ENCODE data around the gene DYRK1A.

The DYRK1A gene

GRCh38 chr21:37385179-37385765, 18.7 kb downstream of the DYRK1A start:
- no peak for DNase-seq

GRCh38 chr21:37386151-37386550, 19.6 kb downstream of the DYRK1A start:
- no peak for DNase-seq

GRCh38 chr21:37389456-37389855, 22.9 kb downstream of the DYRK1A start:
- DNase-seq: no peak

GRCh38 chr21:37391666-37392065, 25.1 kb downstream of the DYRK1A start:
- DNase-seq: no peak

GRCh38 chr21:37392441-37392840, 25.9 kb downstream of the DYRK1A start:
- DNase-seq: no peak

GRCh38 chr21:37393030-37393429, 26.5 kb downstream of the DYRK1A start:
- no peak for DNase-seq

GRCh38 chr21:37393786-37394185, 27.2 kb downstream of the DYRK1A start:
- DNase-seq: no peak

- DNase-seq: no peak
These were observed 29.4 kb downstream of the DYRK1A start for GRCh38 chr21:37395961-37396360.

GRCh38 chr21:37396855-37397254, 30.3 kb downstream of the DYRK1A start:
- DNase-seq: no peak

- no peak for DNase-seq
These were observed 32.1 kb downstream of the DYRK1A start for GRCh38 chr21:37398697-37399096.

GRCh38 chr21:37402251-37402867, 35.8 kb downstream of the DYRK1A start:
- no peak for DNase-seq

GRCh38 chr21:37405629-37406028, 39.1 kb downstream of the DYRK1A start:
- DNase-seq: no peak

- DNase-seq: no peak
These were observed 41.3 kb downstream of the DYRK1A start for GRCh38 chr21:37407719-37408420.

GRCh38 chr21:37408464-37409193, 42.1 kb downstream of the DYRK1A start:
- no peak for DNase-seq

GRCh38 chr21:37410639-37411038, 44.1 kb downstream of the DYRK1A start:
- no peak for DNase-seq

GRCh38 chr21:37412603-37413360, 46.2 kb downstream of the DYRK1A start:
- no peak for DNase-seq

- no peak for DNase-seq
These were observed 47.1 kb downstream of the DYRK1A start for GRCh38 chr21:37413553-37414291.

GRCh38 chr21:37414292-37415253, 48.0 kb downstream of the DYRK1A start:
- no peak for DNase-seq

- no peak for DNase-seq
These were observed 49.4 kb downstream of the DYRK1A start for GRCh38 chr21:37415939-37416338.

GRCh38 chr21:37416914-37417313, 50.3 kb downstream of the DYRK1A start:
- DNase-seq: no peak

Data from NCI-H510A treated with DMSO at 0.1 percent for 48 hours (cell line).